T-helper 2 cell (primary cell): ENCODE data around the gene ANKRD39.
"Not testable (repeated sequence)": the region's sequence is repeated elsewhere in the genome, so short reads cannot be mapped to it uniquely, and the experiment has no call there.

Experiments
- DNase-seq, 5 experiments: peaks; one replicate each; pipeline versions ENCODE4 v3.0.0 to v3.0.0-alpha.2; 2012 to 2022

Gene ANKRD39

GRCh38 chr2:96870626-96871255 lies 12.9 kb upstream of the ANKRD39 start:
- peak in 4 of 5 experiments; percentile 22 to 77 (median 64) for DNase-seq

GRCh38 chr2:96869822-96870625 lies 12.2 kb upstream of the ANKRD39 start, which contains the start of gene SEMA4C:
SEMA4C (minus strand) TSS chr2:96870080; CDS start chr2:96867886, 2,194 bp downstream.
- DNase-seq: peak; percentile 24 to 63 (median 59)

- no peak for DNase-seq
These were observed 11.5 kb upstream of the ANKRD39 start for GRCh38 chr2:96869281-96869821.

- DNase-seq: peak; percentile 31 to 80 (median 48)
These were observed 10.9 kb upstream of the ANKRD39 start for GRCh38 chr2:96868555-96869280.

GRCh38 chr2:96867756-96868554 lies 10.1 kb upstream of the ANKRD39 start:
- DNase-seq: peak in 1 of 5 experiments; percentile 27

GRCh38 chr2:96866986-96867755 lies 9.4 kb upstream of the ANKRD39 start:
- peak in 1 of 5 experiments; percentile 31 for DNase-seq

GRCh38 chr2:96866586-96866985 lies 8.8 kb upstream of the ANKRD39 start:
- no peak for DNase-seq

- DNase-seq: no peak
These were observed 8.3 kb upstream of the ANKRD39 start for GRCh38 chr2:96866149-96866548.

- no peak for DNase-seq
These were observed 7.8 kb upstream of the ANKRD39 start for GRCh38 chr2:96865654-96866053.

GRCh38 chr2:96864343-96865091 lies 6.7 kb upstream of the ANKRD39 start:
- no peak for DNase-seq

- DNase-seq: no peak
These were observed 5.9 kb upstream of the ANKRD39 start for GRCh38 chr2:96863575-96864342.

- not testable (repeated sequence) for DNase-seq
These were observed 5.2 kb upstream of the ANKRD39 start for GRCh38 chr2:96863056-96863455.

GRCh38 chr2:96861074-96861473 lies 3.3 kb upstream of the ANKRD39 start:
- DNase-seq: no peak

- DNase-seq: peak in 2 of 5 experiments; percentile 35 to 69
These were observed 2.5 kb upstream of the ANKRD39 start for GRCh38 chr2:96860065-96861029.

GRCh38 chr2:96859681-96860064 lies 1.9 kb upstream of the ANKRD39 start:
- DNase-seq: no peak

GRCh38 chr2:96859099-96859649 lies 1.4 kb upstream of the ANKRD39 start:
- no peak for DNase-seq

GRCh38 chr2:96856776-96857666 lies 795 bp downstream of the ANKRD39 start:
- peak in 1 of 5 experiments; percentile 68 for DNase-seq
